GM12873 (cell line): ENCODE data around the gene TMCO2.

Experiments used
- TF ChIP-seq, protein P1 (sequence below): IDR thresholded peaks from 2 replicates; pipeline ENCODE4 v1.5.1; 2012; ENCODE audit warnings: low read depth, mild to moderate bottlenecking, moderate library complexity, low read length, control low read depth; ENCODE audit not compliant: insufficient read depth; ENCODE audit errors: missing control alignments

TMCO2 gene

DNA sequence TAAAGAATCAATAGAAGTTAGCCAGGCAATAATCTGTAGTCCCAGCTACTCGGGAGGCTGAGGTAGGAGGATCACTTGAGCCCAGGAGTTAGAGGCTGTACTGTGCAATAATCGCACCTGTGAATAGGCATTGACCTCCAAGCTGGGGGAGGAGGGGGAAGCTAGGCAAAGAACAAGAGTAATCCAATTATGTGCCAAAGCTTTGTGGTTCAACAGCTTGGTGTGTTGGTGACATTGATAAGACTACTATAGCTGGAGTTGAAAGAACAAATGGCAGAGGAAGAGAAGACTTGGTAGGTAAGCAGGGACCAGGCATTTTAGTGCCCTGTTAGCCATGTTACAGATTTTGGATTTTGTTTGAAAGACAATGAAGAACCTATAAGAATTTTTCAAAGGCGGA lies 2.1 kb upstream of the TMCO2 start:
- TF ChIP-seq, protein P1, sequence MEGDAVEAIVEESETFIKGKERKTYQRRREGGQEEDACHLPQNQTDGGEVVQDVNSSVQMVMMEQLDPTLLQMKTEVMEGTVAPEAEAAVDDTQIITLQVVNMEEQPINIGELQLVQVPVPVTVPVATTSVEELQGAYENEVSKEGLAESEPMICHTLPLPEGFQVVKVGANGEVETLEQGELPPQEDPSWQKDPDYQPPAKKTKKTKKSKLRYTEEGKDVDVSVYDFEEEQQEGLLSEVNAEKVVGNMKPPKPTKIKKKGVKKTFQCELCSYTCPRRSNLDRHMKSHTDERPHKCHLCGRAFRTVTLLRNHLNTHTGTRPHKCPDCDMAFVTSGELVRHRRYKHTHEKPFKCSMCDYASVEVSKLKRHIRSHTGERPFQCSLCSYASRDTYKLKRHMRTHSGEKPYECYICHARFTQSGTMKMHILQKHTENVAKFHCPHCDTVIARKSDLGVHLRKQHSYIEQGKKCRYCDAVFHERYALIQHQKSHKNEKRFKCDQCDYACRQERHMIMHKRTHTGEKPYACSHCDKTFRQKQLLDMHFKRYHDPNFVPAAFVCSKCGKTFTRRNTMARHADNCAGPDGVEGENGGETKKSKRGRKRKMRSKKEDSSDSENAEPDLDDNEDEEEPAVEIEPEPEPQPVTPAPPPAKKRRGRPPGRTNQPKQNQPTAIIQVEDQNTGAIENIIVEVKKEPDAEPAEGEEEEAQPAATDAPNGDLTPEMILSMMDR, result no peak

DNA sequence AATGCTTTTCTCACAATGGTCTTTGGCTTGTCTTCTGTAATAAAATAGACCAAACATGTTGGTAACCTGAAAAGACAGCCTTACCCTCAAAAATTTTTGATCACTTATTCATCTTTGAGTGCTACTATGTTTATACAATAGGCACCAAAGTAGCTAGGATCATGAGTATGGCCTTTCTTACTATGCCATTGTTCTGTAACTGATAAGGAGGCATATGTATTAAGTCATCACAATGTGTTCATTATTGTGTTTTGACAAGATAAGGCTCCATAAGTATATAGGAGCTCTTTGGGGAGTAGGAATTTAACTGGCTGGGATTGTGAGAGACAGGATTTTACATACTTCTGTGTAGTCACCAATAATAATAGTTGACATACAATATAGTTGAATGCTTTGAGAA lies 675 bp downstream of the TMCO2 start:
- TF ChIP-seq, protein P1, result no peak

GRCh38 chr1:40251456-40251855 lies 3.7 kb downstream of the TMCO2 start:
- TF ChIP-seq, protein P1, result no peak

DNA sequence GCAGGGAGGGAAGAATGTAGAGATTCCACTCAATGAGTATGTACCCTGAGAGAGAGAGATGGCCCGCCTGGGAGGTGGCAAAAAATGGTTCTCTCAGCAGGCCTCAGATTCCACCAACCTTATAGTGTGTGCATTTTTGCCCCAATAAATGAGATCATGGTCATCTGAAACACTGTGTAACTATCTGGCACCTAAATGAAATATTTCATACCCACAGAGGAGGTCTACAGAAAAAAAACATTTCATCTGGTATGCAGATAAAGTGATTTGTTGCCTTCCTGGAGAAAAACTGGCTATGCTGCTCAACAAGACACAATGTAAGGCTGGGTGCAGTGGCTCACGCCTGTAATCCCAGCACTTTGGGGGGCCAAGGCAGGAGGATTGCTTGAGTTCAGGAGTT lies 4.9 kb downstream of the TMCO2 start:
- TF ChIP-seq, protein P1, result no peak

DNA sequence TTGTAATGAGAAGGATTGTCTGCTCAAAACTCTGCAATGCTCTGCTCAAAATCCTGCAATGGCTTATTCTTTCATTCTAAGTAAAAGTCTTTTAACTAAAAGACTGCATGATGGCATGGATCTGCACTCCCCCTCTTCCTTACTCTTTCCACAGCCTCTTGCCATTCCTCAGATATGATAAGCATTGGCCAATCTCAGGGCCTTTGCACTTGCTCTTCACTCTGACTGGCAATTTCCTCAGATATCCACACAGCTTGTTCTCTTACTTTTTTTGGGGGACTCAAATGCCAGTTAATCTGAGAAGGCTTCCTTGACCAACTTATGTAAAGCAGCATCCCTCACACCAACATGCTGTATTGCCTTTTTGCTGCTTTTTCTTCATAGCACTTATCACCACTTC lies 7.5 kb downstream of the TMCO2 start:
- TF ChIP-seq, protein P1, result no peak

- TF ChIP-seq, protein P1, result no peak
Observed at GRCh38 chr1:40256401-40257084, 8.8 kb downstream of the TMCO2 start.

- TF ChIP-seq, protein P1, result no peak
Observed at GRCh38 chr1:40257313-40257687, 9.6 kb downstream of the TMCO2 start.
